ENCODE data around the gene SLC35A4.

- TF ChIP-seq CTCF (IDR thresholded peaks at IDR 0.05) (no peak), ZFX (IDR thresholded peaks at IDR 0.05; ENCODE audit: borderline replicate concordance) (no peak)
Observed at GRCh38 chr5:140587495-140587894, 22.9 kb downstream of the SLC35A4 start.
